ENCODE data around the gene HSPG2.
"Not testable (repeated sequence)": the region's sequence is repeated elsewhere in the genome, so short reads cannot be mapped to it uniquely, and the experiment has no call there.

Gene HSPG2

DNA sequence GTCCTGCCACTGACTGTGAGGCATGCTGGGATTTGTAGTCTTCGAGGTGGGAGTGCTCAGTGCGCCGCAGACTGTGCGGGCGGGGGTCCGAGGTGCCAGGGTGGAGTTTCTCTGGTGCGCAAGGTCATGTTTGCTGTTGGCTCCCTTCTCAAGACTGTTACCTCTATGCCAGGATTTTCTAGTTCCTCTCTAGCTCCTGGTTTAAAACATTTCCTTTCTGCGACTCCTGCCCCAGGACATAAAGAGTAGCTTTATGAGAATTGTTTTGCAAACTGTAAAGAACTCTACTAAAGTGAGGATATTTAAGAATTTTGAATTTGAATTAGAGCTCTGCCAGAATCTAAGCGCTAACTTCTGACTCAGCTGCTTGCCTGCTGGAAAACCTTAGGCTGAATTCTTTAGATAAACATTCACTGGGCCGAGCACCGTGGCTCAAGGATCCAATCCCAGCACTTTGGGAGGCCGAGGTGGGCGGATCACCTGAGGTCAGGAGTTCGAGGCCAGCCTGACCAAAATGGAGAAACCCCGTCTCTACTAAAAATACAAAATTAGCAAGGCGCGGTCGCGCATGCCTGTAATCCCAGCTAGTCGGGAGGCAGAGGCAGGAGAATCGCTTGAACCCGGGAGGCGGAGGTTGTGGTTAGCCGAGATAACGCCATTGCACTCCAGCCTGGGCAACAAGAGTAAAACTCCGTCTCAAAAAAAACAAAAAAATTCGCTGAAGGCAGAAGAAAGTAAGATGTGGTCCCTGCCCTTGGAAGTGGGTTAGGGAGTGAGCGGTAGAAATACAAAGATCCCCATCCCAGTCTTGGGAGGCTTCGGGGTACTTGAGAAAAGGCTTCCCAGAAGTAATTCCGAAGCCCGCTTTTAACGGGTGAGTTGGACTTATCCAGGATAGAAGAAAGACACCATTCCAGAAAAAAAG, 153.2 kb downstream of the HSPG2 start:
- no peak for DNase-seq (ENCODE audit: low spot score)

DNA sequence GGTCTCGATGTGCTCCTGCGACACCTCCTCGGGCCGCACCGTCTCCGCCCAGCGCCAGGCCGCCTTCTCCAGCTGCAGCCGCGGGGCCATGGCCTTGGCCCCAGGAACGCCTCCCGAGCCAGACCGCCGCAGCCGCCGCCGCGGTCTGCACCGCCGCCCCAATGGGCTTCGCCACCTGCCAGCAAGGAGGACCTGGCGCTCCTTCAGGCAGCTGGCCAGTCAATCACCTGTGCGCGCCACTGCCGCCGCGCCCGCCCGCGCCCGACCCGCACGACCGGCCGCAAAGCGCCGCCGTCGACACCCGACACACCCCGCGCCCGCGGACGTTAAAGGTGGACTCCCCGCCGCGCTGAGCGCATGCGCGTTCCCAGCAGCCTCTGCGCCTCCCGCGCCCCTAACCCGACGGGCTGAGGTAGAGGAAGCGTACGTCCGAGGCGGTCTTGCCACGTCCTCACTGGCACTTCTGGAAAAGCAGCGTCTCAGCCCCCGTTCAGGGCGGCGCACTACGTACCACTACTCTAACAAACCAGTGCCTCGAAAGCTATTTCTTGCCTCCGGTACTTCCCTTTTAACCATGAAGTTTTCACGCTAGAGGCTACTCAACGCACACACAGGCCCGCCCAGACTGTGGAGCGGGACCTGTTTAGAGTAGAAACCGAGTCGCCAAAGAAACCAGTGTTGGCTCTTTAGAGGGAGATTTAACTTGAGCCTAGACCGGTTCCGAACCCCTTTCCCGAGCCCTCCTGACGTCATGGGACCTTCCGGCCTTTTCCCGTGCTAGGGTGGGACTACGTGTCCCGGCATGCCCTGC, 154.0 kb downstream of the HSPG2 start, which contains the start of gene USP48:
Gene USP48 (minus strand): TSS at position 282 of the 811 bp plus-strand sequence. CDS start 192 bp downstream, at position 90.
- DNase-seq (ENCODE audit: low spot score), result peak; percentile 86

DNA sequence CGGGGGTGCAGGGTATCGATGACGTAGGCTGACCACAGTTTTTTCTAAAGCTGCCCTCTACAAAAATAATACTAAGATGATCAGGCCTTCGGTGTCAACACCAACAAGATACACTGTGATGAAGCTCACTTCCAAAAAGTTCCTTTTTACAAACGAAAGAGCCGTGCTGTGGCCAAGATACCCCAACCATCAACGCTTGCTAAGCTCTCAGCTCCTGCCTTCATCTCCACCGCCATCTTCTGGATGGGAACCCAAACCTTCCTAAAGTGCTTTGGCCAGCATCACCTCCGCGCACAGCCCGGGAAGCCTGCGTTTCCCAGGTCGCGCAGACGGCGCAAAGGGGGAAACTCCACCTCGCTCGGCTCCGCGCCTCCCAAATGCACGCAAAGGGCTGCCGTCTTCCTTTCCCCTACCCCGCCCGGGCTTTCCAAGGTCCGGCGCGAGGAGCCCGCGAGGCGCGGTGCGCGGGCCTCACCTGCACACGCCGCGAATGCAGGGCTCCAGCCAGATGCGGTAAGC, 154.7 kb downstream of the HSPG2 start:
- DNase-seq (ENCODE audit: low spot score), result no peak

DNA sequence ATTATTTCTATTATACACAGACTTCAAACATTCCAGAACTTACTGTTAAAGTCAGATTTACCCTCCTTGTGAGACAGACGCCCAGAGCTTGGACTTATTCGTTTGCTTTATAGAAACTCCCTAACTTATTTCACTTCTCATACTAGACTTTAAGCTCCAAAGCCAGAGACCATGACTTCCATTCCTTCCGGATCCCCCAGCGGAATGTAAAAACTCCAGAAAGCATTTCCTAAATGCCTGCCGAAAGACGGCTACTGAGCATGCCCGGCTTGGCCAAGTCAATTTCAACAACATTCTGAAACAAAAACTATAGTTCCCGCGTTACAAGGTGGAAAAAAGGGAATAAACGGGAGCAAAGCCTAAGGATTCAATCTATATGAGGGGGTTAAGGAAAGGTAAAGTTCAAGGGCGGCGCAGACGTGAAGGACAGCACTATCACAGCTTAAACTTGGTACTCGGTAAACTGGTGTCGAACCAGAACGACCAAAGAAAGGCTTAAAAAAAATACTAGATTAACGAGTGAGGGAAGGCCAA, 155.2 kb downstream of the HSPG2 start:
- no peak for DNase-seq (ENCODE audit: low spot score)

DNA sequence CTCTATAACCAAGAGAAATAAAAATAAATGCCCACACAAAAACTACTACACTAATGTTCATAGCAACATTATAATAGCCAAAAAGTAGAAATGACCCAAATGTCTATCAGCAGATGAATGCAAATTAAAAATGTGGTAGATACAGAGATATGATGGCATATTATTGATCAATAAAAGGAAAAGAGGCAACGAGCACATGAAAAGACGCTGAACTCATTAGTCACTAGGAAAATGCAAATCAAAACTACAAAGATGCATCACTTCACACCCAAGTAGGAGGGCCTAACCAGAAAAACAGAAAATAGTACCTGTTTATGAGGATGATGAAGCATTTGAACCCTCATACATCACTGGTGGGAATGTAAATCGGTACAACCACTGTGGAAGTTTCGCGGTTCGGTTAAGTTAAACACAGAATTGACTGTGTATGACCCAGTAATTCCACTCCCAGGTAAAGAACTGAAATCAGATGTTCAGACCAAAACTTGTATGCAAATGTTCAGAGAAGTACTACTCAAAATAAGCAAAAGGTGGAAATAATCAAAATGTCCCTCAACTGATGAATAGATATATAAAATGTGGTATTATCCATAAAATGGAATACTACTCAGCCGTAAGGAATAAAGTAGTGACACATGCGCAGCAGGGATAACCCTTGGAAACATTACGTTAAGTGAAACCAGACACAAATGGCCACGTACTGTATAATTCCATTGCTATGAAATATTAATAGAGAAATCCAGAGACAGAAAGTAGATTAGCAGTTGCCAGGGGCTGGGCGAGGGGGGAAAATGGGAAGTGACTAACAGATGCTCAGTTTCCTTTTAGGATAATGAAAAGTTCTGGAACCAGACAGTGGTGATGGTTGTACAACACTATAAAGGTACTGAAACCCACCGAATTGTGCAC, 157.2 kb downstream of the HSPG2 start:
- DNase-seq (ENCODE audit: low spot score), result no peak

DNA sequence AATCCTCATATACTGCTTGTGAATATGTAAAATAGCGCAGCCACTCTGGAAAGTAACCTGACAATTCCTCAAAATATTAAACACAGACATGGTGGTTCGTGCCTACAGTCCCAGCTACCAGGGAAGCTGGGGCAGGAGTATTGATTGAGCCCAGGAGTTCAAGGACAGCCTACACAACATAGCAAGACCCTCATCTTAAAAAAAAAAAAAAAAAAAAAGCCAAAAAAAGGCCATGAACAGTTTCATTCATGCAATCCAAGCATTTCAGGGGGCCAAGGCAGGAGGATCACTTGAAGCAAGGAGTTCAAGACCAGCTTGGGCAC, 158.7 kb downstream of the HSPG2 start:
- DNase-seq (ENCODE audit: low spot score), result no peak

DNA sequence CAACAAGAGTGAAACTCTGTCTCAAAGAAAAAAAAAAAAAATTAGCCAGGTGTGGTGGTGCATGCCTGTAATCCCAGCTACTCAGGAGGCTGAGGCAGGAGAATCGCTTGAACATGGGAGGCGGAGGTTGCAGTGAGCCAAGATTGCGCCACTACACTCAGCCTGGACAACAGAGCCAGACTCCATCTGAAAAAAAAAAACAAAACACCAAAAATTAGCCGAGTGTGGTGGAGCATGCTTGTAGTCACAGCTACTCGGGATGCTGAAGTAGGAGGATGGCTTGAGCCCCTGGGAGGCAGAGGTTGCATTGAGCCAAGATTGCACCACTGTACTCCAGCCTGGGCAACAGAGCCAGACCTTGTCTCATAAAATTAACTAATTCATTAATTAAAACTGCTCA, 160.2 kb downstream of the HSPG2 start:
- DNase-seq (ENCODE audit: low spot score), result not testable (repeated sequence)

GRCh38 chr1:21775985-21776562, 161.0 kb downstream of the HSPG2 start:
- DNase-seq (ENCODE audit: low spot score), result no peak

DNA sequence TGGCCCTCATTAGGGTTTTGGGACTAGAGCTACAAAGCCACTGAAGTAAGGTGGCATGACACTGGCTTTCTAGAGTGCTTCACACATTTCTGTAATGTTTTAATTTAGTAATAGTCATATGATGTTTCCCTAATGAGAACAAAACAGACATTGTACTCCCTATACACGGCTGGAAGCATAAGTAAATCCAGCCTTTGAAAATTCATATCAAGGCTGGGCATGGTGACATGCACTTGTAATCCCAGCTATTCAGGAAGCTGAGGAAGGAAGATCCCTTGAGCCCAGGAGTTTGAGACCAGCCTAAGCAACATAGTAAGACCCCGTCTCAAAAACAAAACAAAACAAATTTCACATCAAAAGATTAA, 161.6 kb downstream of the HSPG2 start:
- no peak for DNase-seq (ENCODE audit: low spot score)

DNA sequence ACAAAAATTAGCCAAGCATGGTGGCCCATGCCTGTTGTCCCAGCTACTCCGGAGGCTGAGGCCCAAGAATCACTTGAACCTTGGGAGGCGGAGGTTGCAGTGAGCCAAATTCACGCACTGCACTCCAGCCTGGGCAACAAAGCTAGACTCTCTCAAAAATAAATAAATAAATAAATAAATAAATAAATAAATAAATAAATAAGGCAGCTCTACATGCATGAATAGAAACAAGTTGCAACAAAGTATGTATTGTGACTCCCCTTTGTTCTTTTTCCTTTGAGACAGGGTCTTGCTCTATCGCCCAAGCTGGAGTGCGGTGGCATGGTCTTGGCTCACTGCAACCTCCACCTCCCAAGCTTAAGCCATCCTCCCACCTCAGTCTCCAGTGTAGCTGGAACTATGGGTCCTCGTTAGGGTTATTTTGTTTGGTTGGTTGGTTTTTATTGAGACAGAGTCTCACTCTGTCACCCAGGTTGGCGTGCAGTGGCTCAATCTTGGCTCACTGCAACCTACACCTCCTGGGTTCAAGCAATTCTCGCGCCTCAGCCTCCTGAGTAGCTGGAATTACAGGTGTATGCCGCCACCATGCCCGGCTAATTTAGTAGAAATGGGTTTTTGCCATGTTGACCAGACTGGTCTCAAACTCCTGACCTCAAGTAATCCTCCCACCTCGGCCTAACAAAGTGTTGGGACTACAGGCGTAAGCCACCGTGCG, 162.1 kb downstream of the HSPG2 start:
- DNase-seq (ENCODE audit: low spot score), result no peak

DNA sequence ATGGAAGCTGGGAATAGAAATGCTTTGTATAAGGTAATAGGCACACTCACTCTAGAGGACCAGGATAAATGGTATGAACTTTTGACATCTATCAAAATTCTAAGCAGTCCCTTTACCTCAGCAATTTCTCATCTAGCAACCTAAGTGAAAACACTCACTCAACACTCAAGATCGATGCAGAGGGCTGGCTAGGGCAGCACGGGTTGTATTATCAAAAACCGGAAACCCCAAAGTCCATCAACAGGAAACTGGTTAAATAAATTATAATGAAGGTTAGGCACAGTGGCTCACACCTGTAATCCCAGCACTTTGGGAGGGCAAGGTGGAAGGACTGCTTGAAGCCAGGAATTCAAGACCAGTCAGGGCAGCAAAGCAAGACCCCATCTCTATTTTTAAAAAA, 163.5 kb downstream of the HSPG2 start:
- no peak for DNase-seq (ENCODE audit: low spot score)

All from HuH-7.5 (cell line).